GM13977 (cell line): ENCODE data around the gene BRSK1.
A peak's percentile ranks its signal among the peaks of the same experiment; 100 is the strongest.

Experiments used
- DNase-seq: peaks from one replicate; pipeline ENCODE4 v3.0.0; 2012; ENCODE audit warnings: low spot score
- in situ Hi-C: fragments of 300-500 bp; cut with MboI; formaldehyde crosslinking; loops from one replicate; pipeline ENCODE4 v1.12.0; 2022; ENCODE audit warnings: low sequenced_read_pairs, low pct_unique_long_range_greater_than_20kb, mixed read lengths, inconsistent platforms; ENCODE audit not compliant: unreplicated experiment
- TF ChIP-seq, protein P1 (sequence below): IDR thresholded peaks from 2 replicates; pipeline ENCODE4 v1.5.1; 2012; ENCODE audit warnings: mild to moderate bottlenecking, control low read depth; ENCODE audit not compliant: insufficient read depth; ENCODE audit errors: extremely low read depth, missing control alignments

Gene BRSK1

DNA sequence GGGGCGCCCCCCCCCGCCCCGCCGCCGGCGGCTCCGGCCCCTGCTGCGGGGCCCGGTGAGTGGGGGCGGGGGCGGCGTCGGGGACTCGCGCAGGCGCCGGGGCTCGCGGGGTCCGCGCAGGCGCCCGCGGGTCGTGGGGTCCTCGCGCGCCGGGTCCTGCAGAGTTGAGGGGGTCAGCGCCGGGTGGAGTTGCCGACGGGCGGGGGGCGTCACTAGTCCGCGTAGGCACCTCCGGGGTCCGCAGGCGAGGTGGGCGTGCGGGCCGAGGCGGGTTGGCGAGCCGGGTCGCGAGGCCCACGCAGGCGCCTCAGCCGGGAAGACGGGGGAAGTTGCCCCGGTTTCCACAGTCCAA lies 25.3 kb upstream of the BRSK1 start:
- TF ChIP-seq, protein P1, sequence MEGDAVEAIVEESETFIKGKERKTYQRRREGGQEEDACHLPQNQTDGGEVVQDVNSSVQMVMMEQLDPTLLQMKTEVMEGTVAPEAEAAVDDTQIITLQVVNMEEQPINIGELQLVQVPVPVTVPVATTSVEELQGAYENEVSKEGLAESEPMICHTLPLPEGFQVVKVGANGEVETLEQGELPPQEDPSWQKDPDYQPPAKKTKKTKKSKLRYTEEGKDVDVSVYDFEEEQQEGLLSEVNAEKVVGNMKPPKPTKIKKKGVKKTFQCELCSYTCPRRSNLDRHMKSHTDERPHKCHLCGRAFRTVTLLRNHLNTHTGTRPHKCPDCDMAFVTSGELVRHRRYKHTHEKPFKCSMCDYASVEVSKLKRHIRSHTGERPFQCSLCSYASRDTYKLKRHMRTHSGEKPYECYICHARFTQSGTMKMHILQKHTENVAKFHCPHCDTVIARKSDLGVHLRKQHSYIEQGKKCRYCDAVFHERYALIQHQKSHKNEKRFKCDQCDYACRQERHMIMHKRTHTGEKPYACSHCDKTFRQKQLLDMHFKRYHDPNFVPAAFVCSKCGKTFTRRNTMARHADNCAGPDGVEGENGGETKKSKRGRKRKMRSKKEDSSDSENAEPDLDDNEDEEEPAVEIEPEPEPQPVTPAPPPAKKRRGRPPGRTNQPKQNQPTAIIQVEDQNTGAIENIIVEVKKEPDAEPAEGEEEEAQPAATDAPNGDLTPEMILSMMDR: no peak
- in situ Hi-C loops: no loop called here
- peak; percentile 83 for DNase-seq

DNA sequence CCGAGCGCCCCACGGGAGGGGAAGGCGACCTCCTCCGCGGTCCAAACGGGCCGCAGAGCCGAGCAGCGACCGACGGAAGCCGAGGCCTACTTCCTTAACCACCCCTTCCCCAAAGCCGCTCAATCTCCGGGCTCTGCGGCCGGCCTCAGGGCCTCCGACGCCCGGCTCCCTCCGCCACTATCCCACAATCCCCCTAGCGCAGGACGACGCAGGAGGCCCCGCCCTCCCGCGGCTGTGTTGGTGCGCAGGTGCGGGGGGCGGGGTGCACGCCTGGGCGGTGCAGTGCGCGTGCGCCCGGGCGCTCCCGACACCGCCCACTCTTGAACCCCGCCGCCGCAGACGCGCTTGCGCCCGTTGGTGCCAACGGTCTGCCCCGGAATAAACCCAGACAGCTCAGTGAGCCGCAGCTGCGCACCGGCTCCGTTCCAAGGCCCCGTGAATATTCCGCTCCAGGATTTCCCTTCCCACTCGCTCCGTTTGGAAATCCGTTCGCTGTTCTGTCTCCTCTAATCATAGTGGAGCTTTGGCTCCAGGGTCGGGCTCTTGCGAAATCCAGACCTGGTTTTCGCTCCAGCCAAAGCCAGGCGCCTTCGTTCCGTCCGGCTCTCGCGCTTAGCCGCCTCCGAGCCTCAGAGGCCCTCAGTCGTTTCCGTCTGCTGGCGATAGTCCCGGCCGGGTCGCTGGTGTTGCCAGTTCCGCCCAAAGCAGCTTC lies 24.8 kb upstream of the BRSK1 start, which contains the start of gene PPP6R1:
Gene PPP6R1 (minus strand): TSS at position 190 of the 712 bp plus-strand sequence. CDS start 11,914 bp downstream, outside the sequence.
- DNase-seq: peak; percentile 99
- in situ Hi-C loops: no loop called here

DNA sequence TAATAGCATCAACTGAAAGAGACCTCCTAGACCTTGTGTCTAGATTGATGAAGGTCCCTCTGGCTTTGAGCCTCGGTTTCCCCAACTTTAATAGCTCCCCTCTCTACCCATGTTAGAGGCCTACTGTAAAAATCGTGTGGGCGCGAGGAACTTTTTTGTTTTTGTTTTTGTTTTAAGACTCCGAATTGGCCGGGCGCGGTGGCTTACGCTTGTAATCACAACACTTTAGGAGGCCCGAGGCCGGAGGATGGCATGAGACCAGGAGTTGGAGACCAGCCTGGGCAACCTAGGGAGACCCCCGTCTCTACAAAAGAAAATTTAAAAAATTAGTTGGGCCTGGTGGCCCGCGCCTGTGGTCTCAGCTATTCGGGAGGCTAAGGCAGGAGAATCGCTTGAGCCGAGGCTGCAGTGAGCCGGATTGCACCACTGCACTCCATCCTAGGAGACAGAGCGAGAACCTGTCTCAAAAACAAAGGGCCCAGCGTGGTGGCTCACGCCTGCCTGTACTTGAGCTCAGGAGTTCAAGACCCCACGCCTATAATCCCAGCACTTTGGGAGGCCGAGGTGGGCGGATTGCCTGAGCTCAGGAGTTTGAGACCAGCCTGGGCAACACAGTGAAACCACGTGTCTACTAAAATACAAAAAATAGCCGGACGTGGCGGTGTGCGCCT lies 24.1 kb upstream of the BRSK1 start:
- in situ Hi-C loops: no loop called here
- TF ChIP-seq, protein P1: no peak
- no peak for DNase-seq

More for the DNA sequence above, 24.8 kb upstream of the BRSK1 start, which contains the start of gene PPP6R1:
- TF ChIP-seq, protein P1: no peak

DNA sequence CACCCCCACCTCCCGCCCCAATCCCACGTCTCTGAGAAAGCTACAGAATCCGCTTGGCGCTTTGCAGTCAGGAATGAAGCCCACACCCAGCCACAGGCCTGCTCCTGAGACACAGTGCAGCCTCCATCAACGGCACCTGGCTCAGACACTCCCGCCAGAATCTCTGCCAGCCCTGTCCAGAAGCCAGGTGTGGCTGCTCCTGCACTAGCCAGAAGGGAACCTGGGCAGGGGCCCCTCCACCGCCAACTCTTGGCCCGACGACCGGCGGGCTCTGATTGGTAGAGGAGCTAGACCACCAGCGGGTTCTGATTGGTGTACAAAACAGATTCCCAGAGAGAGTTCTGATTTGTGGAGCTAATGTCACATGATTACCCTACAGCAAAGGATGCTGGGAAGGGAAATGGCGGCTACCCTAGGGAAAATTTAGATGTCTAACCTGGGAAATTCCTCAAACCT lies 22.1 kb upstream of the BRSK1 start:
- TF ChIP-seq, protein P1: no peak
- no peak for DNase-seq
- in situ Hi-C loops: no loop called here

DNA sequence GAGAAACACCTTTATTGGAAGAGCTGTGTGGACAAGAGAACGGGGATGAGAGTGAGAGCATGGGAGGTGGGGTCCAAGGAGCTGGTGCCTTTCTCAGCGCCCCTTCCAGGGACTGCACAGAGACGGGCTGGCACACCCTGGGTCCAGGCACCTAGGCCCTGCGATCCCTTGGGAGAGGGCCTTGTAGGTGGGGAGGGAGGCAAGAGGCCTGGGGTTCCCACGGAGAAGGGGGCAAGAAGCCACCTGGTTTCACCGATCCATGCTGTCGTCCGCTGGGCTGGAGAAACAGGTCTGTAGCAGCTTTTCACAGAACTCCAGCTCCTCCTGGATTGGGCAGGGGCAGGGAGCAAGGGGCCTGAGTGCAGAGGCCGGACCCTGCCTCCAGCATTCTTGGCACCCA lies 21.4 kb upstream of the BRSK1 start:
- in situ Hi-C loops: no loop called here
- TF ChIP-seq, protein P1: no peak
- DNase-seq: no peak

DNA sequence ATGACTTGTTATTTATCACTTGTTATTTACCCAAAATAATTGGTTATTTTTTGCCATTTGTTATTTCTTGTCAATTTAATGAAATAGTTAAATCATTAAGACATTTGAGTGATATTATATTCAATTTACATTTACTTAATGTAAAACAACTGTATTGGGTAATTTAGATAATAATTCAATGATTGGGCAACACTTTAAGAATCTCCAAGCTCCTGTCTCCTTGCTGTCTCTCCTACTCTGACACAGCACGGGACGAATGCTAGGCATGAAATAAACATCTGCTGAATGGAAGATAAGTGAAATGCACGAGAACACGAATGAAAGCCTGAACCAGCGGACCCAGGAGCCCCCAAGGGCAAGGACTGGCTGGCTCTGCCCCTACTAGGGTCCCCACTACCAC lies 19.3 kb upstream of the BRSK1 start:
- in situ Hi-C loops: no loop called here
- DNase-seq: no peak
- TF ChIP-seq, protein P1: no peak
